Stomach (tissue), 4 donors: ENCODE results near the gene NEAT1.

Experiments
- CTCF ChIP-seq, 7 experiments: fragments of 450-650 bp in 4 of 7; fragments of 200-600 bp in 3 of 7; sonication (generic) in 3 of 7; IDR thresholded peaks; one replicate each; pipeline ENCODE4 v1.5.1; 2016 to 2019; ENCODE audit warnings: antibody characterized with exemption in 7 of 7, control low read depth in 2 of 7, mild to moderate bottlenecking in 1 of 7
- EP300 ChIP-seq: sonication (generic); formaldehyde crosslinking; IDR thresholded peaks from one replicate; pipeline ENCODE4 v1.6.1; 2017; ENCODE audit warnings: antibody characterized with exemption

GRCh38 chr11:65399845-65400244 lies 22.8 kb upstream of the NEAT1 start:
- TF ChIP-seq CTCF (IDR thresholded peaks at IDR 0.05) (no peak), EP300 (no peak)
